Endothelial cell of umbilical vein (primary cell): ENCODE data around the gene PPFIA2. TPM values are rescaled to one million over a fixed set of nuclear protein-coding genes. Genes with fewer than 3 reads are reported as not detected.

Experiments used
- BruUV-seq: library from RNA; stranded (reverse); fragments of 400-500 nt; replicated peaks from 2 replicates; lab custom pipeline; 2021; lab: Mats Ljungman, UMichigan
- CTCF ChIA-PET: fragments of 300-600, 350-600 bp; sonication (Branson Sonifier 250); formaldehyde crosslinking; loops from one replicate; lab custom pipeline; 2021; ENCODE audit warnings: antibody characterized with exemption, inconsistent platforms; lab: Charles Lee
- POLR2A ChIA-PET: fragments of 300-600, 350-600 bp; sonication (Branson Sonifier 250); formaldehyde crosslinking; loops from one replicate; lab custom pipeline; 2021; ENCODE audit warnings: antibody characterized with exemption, inconsistent platforms; lab: Charles Lee
- DNase-seq: peaks from one replicate; pipeline ENCODE4 v3.0.0-alpha.2; 2011; ENCODE audit warnings: low read depth, low spot score
- FAIRE-seq: peaks from 2 replicates; lab custom pipeline; 2011; peaks lifted over from hg19 to GRCh38; lab: Jason Lieb, UNC
- H2AFZ ChIP-seq: 2 replicates; pipeline ENCODE4 v1.6.0; 2012; ENCODE audit warnings: low read depth, low read length, control low read depth, inconsistent platforms
- H3K27ac ChIP-seq: 2 replicates; pipeline ENCODE4 v1.5.1; 2011; ENCODE audit warnings: low read depth, mild to moderate bottlenecking, control low read depth, low read length, moderate library complexity; ENCODE audit not compliant: insufficient read depth
- H3K27me3 ChIP-seq, 2 experiments: 2 replicates each; pipeline versions ENCODE4 v1.6.0 to v1.6.1; 2011; ENCODE audit warnings: low read length in 2 of 2, mixed read lengths in 1 of 2; ENCODE audit not compliant: control insufficient read depth in 2 of 2, insufficient read depth in 2 of 2
- H3K36me3 ChIP-seq, 2 experiments: 2 replicates in 1 of 2; 3 replicates in 1 of 2; pipeline ENCODE4 v1.5.1; 2011; ENCODE audit warnings: low read length in 2 of 2, mild to moderate bottlenecking in 1 of 2, moderate library complexity in 1 of 2; ENCODE audit not compliant: control insufficient read depth in 2 of 2, insufficient read depth in 2 of 2; ENCODE audit errors: extremely low read depth in 1 of 2
- H3K4me1 ChIP-seq: 3 replicates; pipeline ENCODE4 v1.5.1; 2011; ENCODE audit warnings: mild to moderate bottlenecking, low read length; ENCODE audit not compliant: control insufficient read depth, insufficient read depth; ENCODE audit errors: extremely low read depth
- H3K4me2 ChIP-seq: 2 replicates; pipeline ENCODE4 v1.6.1; 2011; ENCODE audit warnings: low read length, control low read depth, mixed read lengths; ENCODE audit not compliant: insufficient read depth
- H3K4me3 ChIP-seq, 3 experiments: fragments of 200-600 bp in 1 of 3; sonication (generic), shearing (Covaris generic) in 1 of 3; replicated peaks in 1 of 3; 2 replicates each; pipeline ENCODE4 v1.5.1; 2011 to 2016; ENCODE audit warnings: control low read depth in 3 of 3, low read length in 3 of 3, mild to moderate bottlenecking in 2 of 3, inconsistent platforms in 1 of 3, low read depth in 1 of 3, moderate library complexity in 1 of 3; ENCODE audit not compliant: insufficient read depth in 1 of 3
- H3K79me2 ChIP-seq: 2 replicates; pipeline ENCODE4 v1.6.0; 2012; ENCODE audit warnings: low read length, inconsistent platforms; ENCODE audit not compliant: control insufficient read depth, insufficient read depth
- H3K9ac ChIP-seq: replicated peaks from 2 replicates; pipeline ENCODE3; 2011; ENCODE audit warnings: low read length, control low read depth; ENCODE audit not compliant: insufficient read depth; ENCODE audit errors: extremely low read depth
- H3K9me1 ChIP-seq: replicated peaks from 3 replicates; pipeline ENCODE4 v1.6.0; 2011; ENCODE audit warnings: mild to moderate bottlenecking, low read length; ENCODE audit not compliant: control insufficient read depth, insufficient read depth; ENCODE audit errors: extremely low read depth
- H3K9me3 ChIP-seq: replicated peaks from 2 replicates; pipeline ENCODE4 v1.5.1; 2012; ENCODE audit warnings: low read length, inconsistent platforms; ENCODE audit not compliant: control insufficient read depth, insufficient read depth
- H4K20me1 ChIP-seq: replicated peaks from 2 replicates; pipeline ENCODE3; 2011; ENCODE audit warnings: mild to moderate bottlenecking, low read length; ENCODE audit not compliant: control insufficient read depth, insufficient read depth; ENCODE audit errors: extremely low read depth
- EZH2 ChIP-seq: IDR thresholded peaks from 2 replicates; pipeline ENCODE4 v1.6.1; 2012; ENCODE audit warnings: borderline replicate concordance, low read depth, mild to moderate bottlenecking, moderate library complexity, low read length, inconsistent platforms; ENCODE audit not compliant: severe bottlenecking
- FOS ChIP-seq: IDR thresholded peaks from 2 replicates; pipeline ENCODE4 v1.6.1; 2011; ENCODE audit warnings: mild to moderate bottlenecking, low read length, moderate library complexity, borderline replicate concordance; ENCODE audit not compliant: insufficient read depth
- GATA2 ChIP-seq: IDR thresholded peaks from 2 replicates; pipeline ENCODE4 v1.7.0; 2011; ENCODE audit warnings: low read depth, mild to moderate bottlenecking, moderate library complexity, mixed read lengths, low read length; ENCODE audit not compliant: insufficient read length, insufficient read depth
- JUN ChIP-seq: IDR thresholded peaks from 2 replicates; pipeline ENCODE4 v1.6.1; 2011; ENCODE audit warnings: borderline replicate concordance, low read depth; ENCODE audit not compliant: insufficient read length, insufficient read depth
- MYC ChIP-seq: IDR thresholded peaks from one replicate; pipeline ENCODE4 v1.6.1; 2011; ENCODE audit warnings: mild to moderate bottlenecking, low read depth, low read length
- POLR2AphosphoS5 ChIP-seq: IDR thresholded peaks from 2 replicates; pipeline ENCODE4 v1.6.1; 2012; ENCODE audit warnings: low read depth, mild to moderate bottlenecking, control low read depth, low read length, moderate library complexity; ENCODE audit not compliant: insufficient read depth
- dilution Hi-C: fragments of 300-500 bp; cut with MboI; formaldehyde crosslinking; loops from one replicate; pipeline ENCODE4 v1.15.0; 2019; ENCODE audit warnings: low sequenced_read_pairs; ENCODE audit not compliant: extremely low pct_ligation_motif_present
- intact Hi-C: fragments of 100-400 bp; cut with micrococcal nuclease; formaldehyde crosslinking; loops from one replicate; pipeline ENCODE4 v1.10.0; 2022
- polyA plus RNA-seq, 4 experiments: library from polyadenylated mRNA; depleted of rRNA in 3 of 4; stranded (reverse) in 3 of 4; unstranded in 1 of 4; fragments of >200 nt; gene quantifications; 2 replicates each; pipeline versions ENCODE4 v1.2.1 to v1.2.3, GENCODE V29; 2011 to 2012; ENCODE audit warnings: missing spikeins in 1 of 4
- total RNA-seq: library from RNA; stranded (reverse); gene quantifications from 2 replicates; pipeline ENCODE4 v1.2.3, GENCODE V29; 2021
- TF ChIP-seq, protein P1 (sequence below): IDR thresholded peaks from 2 replicates; pipeline ENCODE4 v1.6.1; 2011; ENCODE audit not compliant: insufficient read depth, insufficient read length

PPFIA2 gene
- total and polyA plus RNA-seq, 2 donors (not counting 3 experiments of a cell fraction or from before 2014, with no cell fraction given), result not detected

DNA sequence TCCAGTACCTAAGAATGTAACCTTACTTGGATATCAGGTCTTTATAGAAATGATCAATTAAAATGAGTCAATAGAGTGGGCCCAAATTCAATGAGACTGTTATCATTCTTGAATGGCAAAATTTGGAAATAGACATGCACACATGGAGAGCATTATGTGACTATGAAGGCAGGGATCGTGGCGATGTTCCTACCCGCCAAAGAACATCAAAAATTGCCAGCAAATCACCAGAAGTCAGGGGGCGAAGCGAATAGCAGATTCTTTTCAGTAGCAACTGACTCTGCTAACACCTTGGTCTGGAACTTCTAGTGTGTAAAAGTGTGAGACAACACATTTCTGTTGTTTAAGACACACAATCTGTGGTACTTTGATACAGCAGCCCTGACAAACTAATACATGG is 488.8 kb downstream of the PPFIA2 start:
- Histone ChIP-seq H3K4me1 (no peaks in the 10 kb centered on the region), H3K27me3 (peaks cover 0 to 9% of the 10 kb centered on the region in 2 experiments), H3K36me3 (no peaks in the 10 kb centered on the region), H3K27ac (no peak overlapping the region), H3K4me3 (no peak overlapping the region), H3K4me2 (no peak overlapping the region), H3K9me1 (no peaks in the 10 kb centered on the region), H4K20me1 (no peaks in the 10 kb centered on the region), H3K9me3 (no peaks in the 10 kb centered on the region), H2AFZ (no peak overlapping the region), H3K79me2 (no peaks in the 10 kb centered on the region), H3K9ac (no peak overlapping the region)
- dilution Hi-C loops (no loop called here), intact Hi-C loops (loop anchor here (10.0 kb wide), 1 partner anchor 184 kb away; no protein-coding TSS in a partner anchor)
- POLR2A ChIA-PET, result no interaction called here
- no peak for FAIRE-seq
- TF ChIP-seq FOS, result no peak
- TF ChIP-seq GATA2, result no peak
- TF ChIP-seq, protein P1, sequence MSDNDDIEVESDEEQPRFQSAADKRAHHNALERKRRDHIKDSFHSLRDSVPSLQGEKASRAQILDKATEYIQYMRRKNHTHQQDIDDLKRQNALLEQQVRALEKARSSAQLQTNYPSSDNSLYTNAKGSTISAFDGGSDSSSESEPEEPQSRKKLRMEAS, result no peak
- no peak for TF ChIP-seq MYC
- TF ChIP-seq EZH2, result no peak
- TF ChIP-seq JUN, result no peak
- TF ChIP-seq POLR2AphosphoS5, result no peak
- no peak for DNase-seq
- CTCF ChIA-PET, result interaction anchor here (0.8 to 1.0 kb wide), 2 partner anchors 12 to 357 kb away, joined by 3 read pairs; no protein-coding TSS in a partner anchor
- BruUV-seq, result no TSS peak

DNA sequence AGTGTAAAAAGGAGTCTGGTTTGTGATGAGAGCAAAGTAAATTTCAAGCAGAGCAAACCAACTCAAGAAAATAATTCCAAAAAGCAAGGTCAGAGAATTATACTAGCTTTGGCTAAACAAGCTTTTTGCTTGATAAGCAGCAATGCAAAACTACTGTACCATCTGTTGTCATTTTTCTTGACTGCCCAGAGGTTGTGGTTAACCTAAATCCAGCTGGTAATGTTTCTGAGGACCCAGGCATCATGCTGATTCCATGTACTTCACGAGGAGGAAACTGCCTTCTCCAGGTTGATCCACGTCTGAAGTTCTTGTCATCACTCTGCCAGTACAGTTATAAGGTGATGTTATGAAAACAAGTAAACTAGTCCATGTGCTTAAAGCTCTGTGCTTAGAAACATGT is 496.1 kb downstream of the PPFIA2 start:
- Histone ChIP-seq H3K9me1 (no peaks in the 10 kb centered on the region), H4K20me1 (no peaks in the 10 kb centered on the region), H3K27ac (no peak overlapping the region), H3K4me3 (no peak overlapping the region), H3K36me3 (no peaks in the 10 kb centered on the region), H3K27me3 (peaks cover 0 to 4% of the 10 kb centered on the region in 2 experiments), H3K4me2 (no peak overlapping the region), H3K9me3 (no peaks in the 10 kb centered on the region), H2AFZ (no peak overlapping the region), H3K4me1 (no peaks in the 10 kb centered on the region), H3K9ac (no peak overlapping the region), H3K79me2 (no peaks in the 10 kb centered on the region)
- BruUV-seq, result no TSS peak
- intact Hi-C loops (no loop called here), dilution Hi-C loops (no loop called here)
- no peak for DNase-seq
- ChIA-PET POLR2A (no interaction called here), CTCF (no interaction called here)
- TF ChIP-seq, protein P1, result no peak
- no peak for TF ChIP-seq MYC
- FAIRE-seq, result no peak
